ENCODE data around the gene C1orf116.
A peak's percentile ranks its signal among the peaks of the same experiment; 100 is the strongest.

The C1orf116 gene

GRCh38 chr1:207077470-207078377 is 45.2 kb upstream of the C1orf116 start:
- TF ChIP-seq, protein P1, sequence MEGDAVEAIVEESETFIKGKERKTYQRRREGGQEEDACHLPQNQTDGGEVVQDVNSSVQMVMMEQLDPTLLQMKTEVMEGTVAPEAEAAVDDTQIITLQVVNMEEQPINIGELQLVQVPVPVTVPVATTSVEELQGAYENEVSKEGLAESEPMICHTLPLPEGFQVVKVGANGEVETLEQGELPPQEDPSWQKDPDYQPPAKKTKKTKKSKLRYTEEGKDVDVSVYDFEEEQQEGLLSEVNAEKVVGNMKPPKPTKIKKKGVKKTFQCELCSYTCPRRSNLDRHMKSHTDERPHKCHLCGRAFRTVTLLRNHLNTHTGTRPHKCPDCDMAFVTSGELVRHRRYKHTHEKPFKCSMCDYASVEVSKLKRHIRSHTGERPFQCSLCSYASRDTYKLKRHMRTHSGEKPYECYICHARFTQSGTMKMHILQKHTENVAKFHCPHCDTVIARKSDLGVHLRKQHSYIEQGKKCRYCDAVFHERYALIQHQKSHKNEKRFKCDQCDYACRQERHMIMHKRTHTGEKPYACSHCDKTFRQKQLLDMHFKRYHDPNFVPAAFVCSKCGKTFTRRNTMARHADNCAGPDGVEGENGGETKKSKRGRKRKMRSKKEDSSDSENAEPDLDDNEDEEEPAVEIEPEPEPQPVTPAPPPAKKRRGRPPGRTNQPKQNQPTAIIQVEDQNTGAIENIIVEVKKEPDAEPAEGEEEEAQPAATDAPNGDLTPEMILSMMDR (IDR thresholded peaks at IDR 0.05): peak; percentile 86
- Histone ChIP-seq H3K27me3 (no peaks in the 10 kb centered on the region), H3K4me3 (ENCODE audit: low read depth in 1 of 2, low read length in 1 of 2) (no peak overlapping the region), H3K27ac (peak overlapping the region; percentile 48), H3K36me3 (peaks cover 68% of the 10 kb centered on the region), H3K9me3 (no peaks in the 10 kb centered on the region), H3K4me1 (ENCODE audit: control insufficient read depth in 1 of 2, insufficient read depth in 1 of 2, low read depth in 1 of 2, low read length in 1 of 2) (peaks cover 48 to 50% of the 10 kb centered on the region in 2 experiments)

DNA sequence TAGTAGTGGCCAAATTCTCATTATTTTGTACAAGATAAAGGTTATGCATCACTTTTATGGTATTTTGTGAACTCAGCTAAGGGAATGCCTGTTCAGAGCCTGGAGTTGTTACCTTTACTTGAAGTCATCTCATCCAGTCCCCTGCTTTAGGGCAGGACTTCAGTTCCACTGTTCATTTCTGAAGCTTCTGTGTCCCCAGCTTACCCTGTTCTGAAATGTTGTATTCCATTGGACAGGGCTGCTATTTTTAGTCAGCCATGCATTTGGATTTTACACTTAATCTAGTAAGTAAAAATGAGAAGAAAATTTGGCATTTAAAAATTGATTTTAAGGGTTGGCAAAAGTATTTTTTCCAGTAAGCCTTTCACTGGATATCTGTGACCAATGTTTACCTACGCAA is 44.5 kb upstream of the C1orf116 start:
- peaks cover 55 to 57% of the 10 kb centered on the region in 2 experiments for H3K4me1 ChIP-seq (ENCODE audit: control insufficient read depth in 1 of 2, insufficient read depth in 1 of 2, low read depth in 1 of 2, low read length in 1 of 2)
- TF ChIP-seq, protein P1 (IDR thresholded peaks at IDR 0.05): no peak

GRCh38 chr1:207076181-207076955 is 43.8 kb upstream of the C1orf116 start:
- TF ChIP-seq, protein P1 (IDR thresholded peaks at IDR 0.05): no peak
- Histone ChIP-seq H3K27me3 (no peaks in the 10 kb centered on the region), H3K4me1 (ENCODE audit: control insufficient read depth in 1 of 2, insufficient read depth in 1 of 2, low read depth in 1 of 2, low read length in 1 of 2) (peaks cover 62 to 63% of the 10 kb centered on the region in 2 experiments), H3K4me3 (ENCODE audit: low read depth in 1 of 2, low read length in 1 of 2) (no peak overlapping the region), H3K27ac (no peak overlapping the region), H3K9me3 (no peaks in the 10 kb centered on the region), H3K36me3 (peaks cover 69% of the 10 kb centered on the region)

More for the DNA sequence above, 44.5 kb upstream of the C1orf116 start:
- H3K4me3 ChIP-seq (ENCODE audit: low read depth in 1 of 2, low read length in 1 of 2): no peak overlapping the region
- no peaks in the 10 kb centered on the region for H3K27me3 ChIP-seq
- H3K36me3 ChIP-seq: peaks cover 75% of the 10 kb centered on the region
- peak overlapping the region; percentile 48 for H3K27ac ChIP-seq
- no peaks in the 10 kb centered on the region for H3K9me3 ChIP-seq

GRCh38 chr1:207073906-207074820 is 41.6 kb upstream of the C1orf116 start:
- Histone ChIP-seq H3K9me3 (no peaks in the 10 kb centered on the region), H3K27me3 (no peaks in the 10 kb centered on the region), H3K27ac (peak overlapping the region; percentile 17), H3K4me3 (ENCODE audit: low read depth in 1 of 2, low read length in 1 of 2) (no peak overlapping the region), H3K4me1 (ENCODE audit: control insufficient read depth in 1 of 2, insufficient read depth in 1 of 2, low read depth in 1 of 2, low read length in 1 of 2) (peaks cover 84 to 85% of the 10 kb centered on the region in 2 experiments), H3K36me3 (peaks cover 49% of the 10 kb centered on the region)
- TF ChIP-seq, protein P1 (IDR thresholded peaks at IDR 0.05): no peak

- TF ChIP-seq, protein P1 (IDR thresholded peaks at IDR 0.05): no peak
- Histone ChIP-seq H3K4me3 (ENCODE audit: low read depth in 1 of 2, low read length in 1 of 2) (peak overlapping the region in 1 of 2 experiments; percentile 32), H3K9me3 (no peaks in the 10 kb centered on the region), H3K4me1 (ENCODE audit: control insufficient read depth in 1 of 2, insufficient read depth in 1 of 2, low read depth in 1 of 2, low read length in 1 of 2) (peaks cover 84 to 91% of the 10 kb centered on the region in 2 experiments), H3K27ac (peak overlapping the region; percentile 87), H3K27me3 (no peaks in the 10 kb centered on the region), H3K36me3 (peaks cover 53% of the 10 kb centered on the region)
Measured at GRCh38 chr1:207072233-207072632, 39.7 kb upstream of the C1orf116 start.

Measured in neutrophil (primary cell).